C4-2B (cell line): ENCODE results near the gene DCHS1.

Experiments
- ZFX ChIP-seq: fragments of 450-650 bp; IDR thresholded peaks from 2 replicates; pipeline ENCODE4 v1.6.1; 2017
- TF ChIP-seq, protein P1 (sequence below): fragments of 450-650 bp; conservative IDR thresholded peaks from 2 replicates; pipeline ENCODE4 v1.5.1; 2017; ENCODE audit warnings: mild to moderate bottlenecking

DNA sequence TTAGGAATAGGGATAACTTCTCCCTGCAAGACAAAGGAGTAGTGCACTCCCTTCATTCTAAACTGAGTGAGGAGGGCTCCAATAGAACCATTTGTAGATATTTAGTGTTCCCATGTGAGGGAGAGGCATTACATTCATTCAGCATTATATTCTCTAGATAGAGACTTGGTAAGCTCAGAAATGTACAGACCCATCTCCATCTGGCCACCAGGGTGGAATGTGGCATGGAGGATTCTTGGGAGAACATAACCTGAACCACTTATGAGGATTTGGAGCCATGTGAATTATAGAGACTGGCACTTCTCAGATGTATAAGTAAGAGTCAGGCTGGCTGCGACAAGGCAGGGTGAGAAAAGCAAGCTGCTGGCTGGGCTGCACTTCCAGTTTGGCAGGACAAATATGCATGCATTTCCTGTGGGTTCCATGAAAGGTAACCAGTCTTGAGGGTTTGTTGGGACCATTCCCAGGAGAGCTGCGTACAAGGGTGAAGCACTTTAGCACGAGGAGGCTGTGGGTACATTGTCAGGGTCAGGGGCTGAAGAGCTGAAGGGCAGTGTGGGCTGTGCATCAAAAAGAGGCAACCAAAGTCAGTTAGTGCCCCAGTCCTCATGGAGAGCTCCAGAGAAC is 61.4 kb downstream of the DCHS1 start:
- TF ChIP-seq, protein P1, sequence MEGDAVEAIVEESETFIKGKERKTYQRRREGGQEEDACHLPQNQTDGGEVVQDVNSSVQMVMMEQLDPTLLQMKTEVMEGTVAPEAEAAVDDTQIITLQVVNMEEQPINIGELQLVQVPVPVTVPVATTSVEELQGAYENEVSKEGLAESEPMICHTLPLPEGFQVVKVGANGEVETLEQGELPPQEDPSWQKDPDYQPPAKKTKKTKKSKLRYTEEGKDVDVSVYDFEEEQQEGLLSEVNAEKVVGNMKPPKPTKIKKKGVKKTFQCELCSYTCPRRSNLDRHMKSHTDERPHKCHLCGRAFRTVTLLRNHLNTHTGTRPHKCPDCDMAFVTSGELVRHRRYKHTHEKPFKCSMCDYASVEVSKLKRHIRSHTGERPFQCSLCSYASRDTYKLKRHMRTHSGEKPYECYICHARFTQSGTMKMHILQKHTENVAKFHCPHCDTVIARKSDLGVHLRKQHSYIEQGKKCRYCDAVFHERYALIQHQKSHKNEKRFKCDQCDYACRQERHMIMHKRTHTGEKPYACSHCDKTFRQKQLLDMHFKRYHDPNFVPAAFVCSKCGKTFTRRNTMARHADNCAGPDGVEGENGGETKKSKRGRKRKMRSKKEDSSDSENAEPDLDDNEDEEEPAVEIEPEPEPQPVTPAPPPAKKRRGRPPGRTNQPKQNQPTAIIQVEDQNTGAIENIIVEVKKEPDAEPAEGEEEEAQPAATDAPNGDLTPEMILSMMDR, result no peak; the same call in 1 of the 2 replicates
- no peak for TF ChIP-seq ZFX
